Memory B cell (primary cell): ENCODE measurements around the gene CIP2A.
A peak's percentile ranks its signal among the peaks of the same experiment; 100 is the strongest.

Source experiments
- ATAC-seq: fragments of 150-1000 bp; cut with Tn5 transposase; 2 replicates; pipeline ENCODE4 v1.10.0; 2021; ENCODE audit warnings: low read depth, mild to moderate bottlenecking, moderate library complexity
- DNase-seq, 2 donors: peaks; one replicate each; pipeline ENCODE4 v3.0.0; 2022; ENCODE audit warnings: low spot score in 2 of 2
- H3K27ac Mint-ChIP-seq: one replicate; pipeline ENCODE4 v1.8.0; 2022; ENCODE audit warnings: mild to moderate bottlenecking, moderate library complexity, mixed read lengths
- H3K27me3 Mint-ChIP-seq: one replicate; pipeline ENCODE4 v1.8.0; 2022; ENCODE audit warnings: mixed read lengths
- H3K36me3 Mint-ChIP-seq: one replicate; pipeline ENCODE4 v1.8.0; 2022; ENCODE audit warnings: mild to moderate bottlenecking, mixed read lengths
- H3K4me1 Mint-ChIP-seq: one replicate; pipeline ENCODE4 v1.8.0; 2022; ENCODE audit warnings: mixed read lengths
- H3K4me3 Mint-ChIP-seq: one replicate; pipeline ENCODE4 v1.8.0; 2022; ENCODE audit warnings: mild to moderate bottlenecking, moderate library complexity, mixed read lengths
- H3K9me3 Mint-ChIP-seq: one replicate; pipeline ENCODE4 v1.8.0; 2022; ENCODE audit warnings: mixed read lengths

CIP2A gene

GRCh38 chr3:108595321-108595720 is 6.1 kb upstream of the CIP2A start:
- no peak for DNase-seq
- no peaks in the 10 kb centered on the region for H3K27me3 Mint-ChIP-seq
- ATAC-seq = no peak
- H3K9me3 Mint-ChIP-seq = no peaks in the 10 kb centered on the region
- peaks cover 2% of the 10 kb centered on the region for H3K36me3 Mint-ChIP-seq
- peaks cover 21% of the 10 kb centered on the region for H3K4me1 Mint-ChIP-seq
- no peak overlapping the region for H3K27ac Mint-ChIP-seq
- H3K4me3 Mint-ChIP-seq = no peak overlapping the region

- Mint-ChIP-seq H3K27me3 (no peaks in the 10 kb centered on the region), H3K4me3 (peak overlapping the region; percentile 66), H3K36me3 (no peaks in the 10 kb centered on the region), H3K27ac (peak overlapping the region; percentile 100), H3K9me3 (no peaks in the 10 kb centered on the region), H3K4me1 (peaks cover 22% of the 10 kb centered on the region)
- ATAC-seq = no peak
- DNase-seq = no peak
Measured at GRCh38 chr3:108590460-108590859, 1.2 kb upstream of the CIP2A start.

- no peaks in the 10 kb centered on the region for H3K36me3 Mint-ChIP-seq
- H3K4me1 Mint-ChIP-seq = peaks cover 22% of the 10 kb centered on the region
- H3K27me3 Mint-ChIP-seq = no peaks in the 10 kb centered on the region
- H3K9me3 Mint-ChIP-seq = no peaks in the 10 kb centered on the region
- H3K27ac Mint-ChIP-seq = peak overlapping the region; percentile 100
- peak overlapping the region; percentile 95 for H3K4me3 Mint-ChIP-seq
- DNase-seq (no peak), ATAC-seq (no peak)
Measured at GRCh38 chr3:108589998-108590323, 723 bp upstream of the CIP2A start.

DNA sequence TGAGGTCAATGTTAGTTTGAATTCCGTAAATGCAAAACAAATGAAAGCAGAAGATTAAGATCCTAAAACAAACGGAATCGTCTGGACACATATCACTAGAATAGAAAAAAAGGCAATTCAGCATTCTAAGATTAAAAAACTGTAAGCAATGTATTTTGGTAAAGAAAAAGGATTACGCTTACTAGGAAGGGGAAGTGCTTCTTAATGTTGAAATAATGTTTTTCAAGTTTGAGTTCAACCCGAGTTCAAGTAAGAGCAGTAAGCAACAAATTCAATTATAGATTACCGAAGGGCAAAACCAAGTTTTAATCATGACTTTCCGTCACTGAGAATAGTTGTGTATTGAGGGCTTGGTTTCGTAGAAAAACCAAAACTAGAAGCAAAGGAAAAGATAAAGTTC is 637 bp downstream of the CIP2A start:
- DNase-seq (peak in 1 of 2 donors; percentile 2), ATAC-seq (no peak)
- peaks cover 18% of the 10 kb centered on the region for H3K4me1 Mint-ChIP-seq
- H3K27ac Mint-ChIP-seq = peak overlapping the region; percentile 100
- H3K9me3 Mint-ChIP-seq = no peaks in the 10 kb centered on the region
- H3K4me3 Mint-ChIP-seq = peak overlapping the region; percentile 95
- H3K36me3 Mint-ChIP-seq = no peaks in the 10 kb centered on the region
- no peaks in the 10 kb centered on the region for H3K27me3 Mint-ChIP-seq

- DNase-seq (no peak), ATAC-seq (no peak)
- Mint-ChIP-seq H3K27ac (no peak overlapping the region), H3K9me3 (no peaks in the 10 kb centered on the region), H3K4me3 (no peak overlapping the region), H3K27me3 (no peaks in the 10 kb centered on the region), H3K4me1 (no peaks in the 10 kb centered on the region), H3K36me3 (peaks cover 10% of the 10 kb centered on the region)
Measured at GRCh38 chr3:108578064-108578463, 11.2 kb downstream of the CIP2A start.

DNA sequence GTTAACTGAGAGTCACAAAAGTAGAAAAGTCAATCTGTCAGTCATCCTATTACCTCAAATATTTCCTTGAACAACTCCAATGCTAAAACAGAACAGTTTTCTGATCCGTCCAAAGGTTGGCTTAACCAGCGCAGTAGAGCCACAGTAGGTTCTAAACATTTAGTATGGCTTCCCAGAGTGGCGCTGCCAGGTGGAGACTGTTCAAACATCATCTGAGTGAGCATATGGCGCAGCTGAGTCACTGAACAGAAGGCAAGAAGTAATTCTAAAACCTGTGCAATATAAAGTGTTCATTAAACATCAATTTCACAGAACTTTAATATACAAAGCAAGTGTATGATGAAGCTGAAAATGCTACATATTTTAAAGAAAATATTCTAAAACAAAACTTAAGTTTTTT is 19.9 kb downstream of the CIP2A start:
- H3K27me3 Mint-ChIP-seq = no peaks in the 10 kb centered on the region
- DNase-seq (no peak), ATAC-seq (no peak)
- no peak overlapping the region for H3K4me3 Mint-ChIP-seq
- H3K36me3 Mint-ChIP-seq = peaks cover 11% of the 10 kb centered on the region
- no peaks in the 10 kb centered on the region for H3K9me3 Mint-ChIP-seq
- H3K27ac Mint-ChIP-seq = no peak overlapping the region
- no peaks in the 10 kb centered on the region for H3K4me1 Mint-ChIP-seq

DNA sequence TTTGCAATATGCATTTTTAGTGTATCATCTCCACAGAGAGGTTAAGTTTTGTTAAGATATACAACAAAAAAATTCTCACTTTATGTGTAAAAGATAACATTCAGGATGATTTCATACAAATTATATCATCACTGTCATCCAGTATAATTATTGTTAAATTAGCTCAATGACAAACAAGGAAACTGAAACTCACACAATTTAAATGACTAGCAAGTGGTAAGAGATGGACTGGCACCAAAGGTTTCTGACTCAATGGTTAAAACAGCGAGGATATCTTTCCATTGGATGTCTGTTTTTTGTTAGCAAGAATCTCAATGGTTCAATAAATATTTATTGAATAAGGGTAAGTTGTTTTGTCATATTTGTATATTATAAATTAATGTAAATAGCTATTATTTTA is 22.6 kb downstream of the CIP2A start:
- H3K4me1 Mint-ChIP-seq = no peaks in the 10 kb centered on the region
- ATAC-seq (no peak), DNase-seq (no peak)
- H3K27me3 Mint-ChIP-seq = no peaks in the 10 kb centered on the region
- no peak overlapping the region for H3K4me3 Mint-ChIP-seq
- H3K9me3 Mint-ChIP-seq = no peaks in the 10 kb centered on the region
- H3K27ac Mint-ChIP-seq = no peak overlapping the region
- peaks cover 2% of the 10 kb centered on the region for H3K36me3 Mint-ChIP-seq

DNA sequence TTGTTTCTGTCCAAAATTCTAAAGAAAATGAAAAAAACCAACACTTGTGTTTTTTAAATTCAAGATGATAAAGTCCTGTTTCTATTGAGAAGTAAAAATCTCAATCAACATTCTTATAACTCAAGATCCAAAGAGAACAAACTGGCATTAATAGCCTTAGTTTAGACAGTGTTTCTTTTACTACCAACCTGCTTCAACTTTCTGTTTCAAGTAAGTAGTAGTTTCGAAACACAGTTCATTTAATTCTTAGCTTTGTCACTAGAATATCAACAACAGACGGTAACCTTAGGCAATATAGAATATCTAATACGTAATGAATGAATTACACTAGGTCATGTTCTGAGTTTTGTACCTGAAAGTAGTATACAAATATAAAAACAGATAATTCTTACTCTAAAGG is 23.7 kb downstream of the CIP2A start:
- H3K4me1 Mint-ChIP-seq = no peaks in the 10 kb centered on the region
- no peaks in the 10 kb centered on the region for H3K9me3 Mint-ChIP-seq
- H3K36me3 Mint-ChIP-seq = peaks cover 4% of the 10 kb centered on the region
- DNase-seq (no peak), ATAC-seq (no peak)
- H3K27me3 Mint-ChIP-seq = no peaks in the 10 kb centered on the region
- no peak overlapping the region for H3K4me3 Mint-ChIP-seq
- H3K27ac Mint-ChIP-seq = no peak overlapping the region

DNA sequence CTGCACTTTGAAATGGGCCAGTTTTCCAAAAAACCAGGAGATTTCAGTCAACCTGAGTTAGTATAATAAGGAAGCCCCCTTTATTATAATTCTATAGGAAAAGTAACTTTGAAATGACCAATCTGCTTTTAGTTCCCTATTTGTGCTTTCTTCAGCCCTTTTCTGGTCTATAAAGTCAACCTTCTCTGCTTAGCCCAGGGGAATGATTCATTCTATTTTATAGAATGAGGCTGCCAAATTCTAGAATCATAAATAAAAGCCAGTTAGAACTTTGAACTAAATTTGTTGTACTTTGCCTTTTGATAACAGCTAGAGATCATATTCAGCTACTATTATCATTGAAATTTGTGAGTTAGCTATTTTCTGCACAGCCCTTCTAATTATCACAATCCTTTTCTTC is 24.7 kb downstream of the CIP2A start:
- no peak for ATAC-seq
- no peak overlapping the region for H3K4me3 Mint-ChIP-seq
- no peaks in the 10 kb centered on the region for H3K9me3 Mint-ChIP-seq
- no peaks in the 10 kb centered on the region for H3K27me3 Mint-ChIP-seq
- peaks cover 4% of the 10 kb centered on the region for H3K36me3 Mint-ChIP-seq
- DNase-seq = no peak
- no peak overlapping the region for H3K27ac Mint-ChIP-seq
- no peaks in the 10 kb centered on the region for H3K4me1 Mint-ChIP-seq

- Mint-ChIP-seq H3K9me3 (no peaks in the 10 kb centered on the region), H3K4me1 (no peaks in the 10 kb centered on the region), H3K27me3 (no peaks in the 10 kb centered on the region), H3K27ac (no peak overlapping the region), H3K36me3 (peaks cover 11% of the 10 kb centered on the region), H3K4me3 (no peak overlapping the region)
- no peak for DNase-seq
- no peak for ATAC-seq
Measured at GRCh38 chr3:108562565-108562964, 26.7 kb downstream of the CIP2A start.

GRCh38 chr3:108555966-108556581 is 33.2 kb downstream of the CIP2A start:
- Mint-ChIP-seq H3K36me3 (peaks cover 9% of the 10 kb centered on the region), H3K4me1 (peaks cover 7% of the 10 kb centered on the region)
- no peak for DNase-seq

DNA sequence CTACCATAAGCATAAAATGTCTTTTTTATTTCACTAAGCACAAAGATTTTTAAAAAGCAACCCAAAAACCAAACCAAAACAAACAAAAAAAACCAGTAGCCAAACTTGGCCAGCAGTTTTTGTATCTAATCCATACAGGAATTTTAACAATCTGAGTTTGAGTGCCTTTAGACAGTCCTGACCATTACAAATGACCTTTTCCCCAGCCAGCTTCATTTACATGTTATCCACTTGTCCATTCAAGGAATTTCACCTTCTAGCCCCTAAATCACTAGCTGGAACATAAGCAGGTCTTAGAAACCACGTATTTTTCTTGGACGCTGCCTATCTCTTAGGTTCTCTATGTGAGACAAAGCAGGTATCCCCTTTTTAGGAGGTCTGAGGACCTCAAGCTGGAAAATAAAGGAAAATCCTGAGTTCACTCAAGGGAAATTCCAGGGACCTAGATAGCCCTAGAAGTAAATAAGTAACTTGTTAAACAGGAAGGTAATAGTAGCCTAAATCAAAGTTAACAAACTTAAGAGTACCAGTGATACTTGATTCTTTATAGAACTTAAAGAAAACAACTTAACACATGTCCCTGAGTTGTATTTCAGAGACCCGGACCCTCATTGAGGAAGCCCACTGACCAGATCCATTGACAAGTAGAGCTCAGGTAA is 34.2 kb downstream of the CIP2A start:
- H3K27me3 Mint-ChIP-seq = no peaks in the 10 kb centered on the region
- H3K9me3 Mint-ChIP-seq = no peaks in the 10 kb centered on the region
- ATAC-seq (no peak), DNase-seq (no peak)
- peaks cover 7% of the 10 kb centered on the region for H3K4me1 Mint-ChIP-seq
- no peak overlapping the region for H3K4me3 Mint-ChIP-seq
- peaks cover 8% of the 10 kb centered on the region for H3K36me3 Mint-ChIP-seq
- peak overlapping the region; percentile 45 for H3K27ac Mint-ChIP-seq

More at GRCh38 chr3:108555966-108556581, 33.2 kb downstream of the CIP2A start:
- Mint-ChIP-seq H3K4me3 (no peak overlapping the region), H3K27me3 (no peaks in the 10 kb centered on the region), H3K9me3 (no peaks in the 10 kb centered on the region), H3K27ac (no peak overlapping the region)
- no peak for ATAC-seq

- Mint-ChIP-seq H3K27ac (no peak overlapping the region), H3K4me1 (peaks cover 7% of the 10 kb centered on the region), H3K27me3 (no peaks in the 10 kb centered on the region), H3K4me3 (no peak overlapping the region), H3K36me3 (peaks cover 8% of the 10 kb centered on the region), H3K9me3 (no peaks in the 10 kb centered on the region)
- DNase-seq = no peak
- ATAC-seq = no peak
Measured at GRCh38 chr3:108554229-108554628, 35.0 kb downstream of the CIP2A start.

GRCh38 chr3:108552267-108553159 is 36.7 kb downstream of the CIP2A start:
- DNase-seq (peak; percentile 10 to 21), ATAC-seq (peak; percentile 62)
- no peaks in the 10 kb centered on the region for H3K36me3 Mint-ChIP-seq
- H3K4me3 Mint-ChIP-seq = no peak overlapping the region
- peak overlapping the region; percentile 7 for H3K27ac Mint-ChIP-seq
- peaks cover 7% of the 10 kb centered on the region for H3K4me1 Mint-ChIP-seq
- no peaks in the 10 kb centered on the region for H3K9me3 Mint-ChIP-seq
- no peaks in the 10 kb centered on the region for H3K27me3 Mint-ChIP-seq
